Liver (tissue), 9 donors: Measurements from ENCODE around the gene DNAJA3. TPM values are rescaled to one million over a fixed set of nuclear protein-coding genes. Genes with fewer than 3 reads are reported as not detected.
A peak's percentile ranks its signal among the peaks of the same experiment; 100 is the strongest.

Experiments used
- DNase-seq: peaks from one replicate; pipeline ENCODE4 v3.0.0-alpha.2; 2017; ENCODE audit warnings: low spot score
- H3K27ac ChIP-seq, 2 donors: one replicate each; pipeline ENCODE4 v1.7.0; 2013; ENCODE audit warnings: inconsistent platforms in 2 of 2, low read length in 2 of 2, control low read depth in 1 of 2, low read depth in 1 of 2, mild to moderate bottlenecking in 1 of 2
- H3K27me3 ChIP-seq, 4 donors: one replicate each; pipeline versions ENCODE4 v1.6.1 to v1.7.0; 2013; ENCODE audit warnings: low read length in 3 of 4, inconsistent platforms in 1 of 4, mild to moderate bottlenecking in 1 of 4, moderate library complexity in 1 of 4; ENCODE audit not compliant: control insufficient read depth in 4 of 4, insufficient read depth in 4 of 4
- H3K36me3 ChIP-seq, 4 donors: one replicate each; pipeline versions ENCODE4 v1.6.1 to v1.7.0; 2013; ENCODE audit warnings: low read length in 3 of 4, mild to moderate bottlenecking in 3 of 4, low read depth in 1 of 4, moderate library complexity in 1 of 4; ENCODE audit not compliant: control insufficient read depth in 4 of 4, insufficient read depth in 3 of 4
- H3K4me1 ChIP-seq, 4 donors: one replicate each; pipeline versions ENCODE4 v1.6.1 to v1.7.0; 2013; ENCODE audit warnings: low read length in 3 of 4, mild to moderate bottlenecking in 3 of 4, moderate library complexity in 1 of 4; ENCODE audit not compliant: control insufficient read depth in 4 of 4, insufficient read depth in 4 of 4
- H3K4me3 ChIP-seq, 3 donors: one replicate each; pipeline versions ENCODE4 v1.6.1 to v1.7.0; 2013; ENCODE audit warnings: low read length in 3 of 3, control low read depth in 1 of 3, low read depth in 1 of 3, mild to moderate bottlenecking in 1 of 3
- H3K9ac ChIP-seq, 2 donors: one replicate each; pipeline ENCODE4 v1.7.0; 2013; ENCODE audit warnings: low read length in 2 of 2, mild to moderate bottlenecking in 2 of 2, moderate library complexity in 2 of 2, control low read depth in 1 of 2, low read depth in 1 of 2
- H3K9me3 ChIP-seq, 4 donors: one replicate each; pipeline versions ENCODE4 v1.6.1 to v1.7.0; 2013; ENCODE audit warnings: low read length in 3 of 4; ENCODE audit not compliant: control insufficient read depth in 4 of 4
- ATF3 ChIP-seq: IDR thresholded peaks from 2 replicates; pipeline ENCODE4 v1.6.1; 2016; ENCODE audit warnings: antibody characterized with exemption
- CTCF ChIP-seq: fragments of 150-350 bp; IDR thresholded peaks from 2 replicates; pipeline ENCODE4 v1.5.1; 2017; ENCODE audit warnings: improper control_type of control experiment, low read depth, low read length; ENCODE audit not compliant: missing input control
- EGR1 ChIP-seq, 2 donors: IDR thresholded peaks; 2 replicates each; pipeline ENCODE4 v1.6.1; 2016 to 2018; ENCODE audit warnings: antibody characterized with exemption in 2 of 2, low read depth in 2 of 2
- FOXA1 ChIP-seq: IDR thresholded peaks from 2 replicates; pipeline ENCODE4 v1.6.1; 2016; ENCODE audit warnings: antibody characterized with exemption
- FOXA2 ChIP-seq: IDR thresholded peaks from 2 replicates; pipeline ENCODE4 v1.6.1; 2016; ENCODE audit warnings: antibody characterized with exemption
- GABPA ChIP-seq, 2 donors: IDR thresholded peaks in 1 of 2; conservative IDR thresholded peaks in 1 of 2; 2 replicates each; pipeline ENCODE4 v1.6.1; 2016; ENCODE audit warnings: antibody characterized with exemption in 2 of 2, mild to moderate bottlenecking in 1 of 2, moderate library complexity in 1 of 2
- HNF4A ChIP-seq, 2 donors: conservative IDR thresholded peaks; 2 replicates each; pipeline ENCODE4 v1.6.1; 2016; ENCODE audit warnings: antibody characterized with exemption in 2 of 2, mild to moderate bottlenecking in 2 of 2
- HNF4G ChIP-seq: IDR thresholded peaks from 2 replicates; pipeline ENCODE4 v1.6.1; 2016; ENCODE audit warnings: antibody characterized with exemption
- JUND ChIP-seq, 2 donors: IDR thresholded peaks; 2 replicates each; pipeline ENCODE4 v1.6.1; 2016; ENCODE audit warnings: antibody characterized with exemption in 2 of 2
- MAX ChIP-seq: IDR thresholded peaks from 2 replicates; pipeline ENCODE4 v1.6.1; 2016; ENCODE audit warnings: antibody characterized with exemption
- NR2F2 ChIP-seq: IDR thresholded peaks from 2 replicates; pipeline ENCODE4 v1.6.1; 2016; ENCODE audit warnings: antibody characterized with exemption
- RAD21 ChIP-seq, 2 donors: IDR thresholded peaks; 2 replicates each; pipeline ENCODE4 v1.6.1; 2016; ENCODE audit warnings: antibody characterized with exemption in 2 of 2, mild to moderate bottlenecking in 2 of 2
- REST ChIP-seq: IDR thresholded peaks from 2 replicates; pipeline ENCODE4 v1.6.1; 2016; ENCODE audit warnings: antibody characterized with exemption, mild to moderate bottlenecking
- RXRA ChIP-seq, 2 donors: IDR thresholded peaks; 2 replicates each; pipeline ENCODE4 v1.6.1; 2017 to 2018; ENCODE audit warnings: antibody characterized with exemption in 2 of 2, mild to moderate bottlenecking in 1 of 2
- SP1 ChIP-seq: IDR thresholded peaks from 2 replicates; pipeline ENCODE4 v1.6.1; 2018; ENCODE audit warnings: antibody characterized with exemption, mild to moderate bottlenecking
- TAF1 ChIP-seq: conservative IDR thresholded peaks from 2 replicates; pipeline ENCODE4 v1.6.1; 2016; ENCODE audit warnings: antibody characterized with exemption, mild to moderate bottlenecking
- YY1 ChIP-seq: IDR thresholded peaks from 2 replicates; pipeline ENCODE4 v1.6.1; 2016; ENCODE audit warnings: antibody characterized with exemption, mild to moderate bottlenecking
- ZBTB33 ChIP-seq: IDR thresholded peaks from 2 replicates; pipeline ENCODE4 v1.6.1; 2016; ENCODE audit warnings: antibody characterized with exemption
- WGBS: extraction: QIAGEN DNeasy Blood & Tissue Kit; methylation state at CpG from one replicate; pipeline ENCODE4 v1.1.7; 2013; 5-methylcytosine and 5-hydroxymethylcytosine counted together
- polyA plus RNA-seq, 2 donors: library from polyadenylated mRNA; stranded (reverse) in 1 of 2; unstranded in 1 of 2; fragments of 200-250 nt in 1 of 2; fragments of >200 nt in 1 of 2; fragmentation: Nextera tagmentation in 1 of 2; extraction: Ambion mirVana in 1 of 2; gene quantifications; one replicate each; pipeline versions ENCODE4 v1.2.1 to v1.2.3, GENCODE V29; 2013 to 2015
- total RNA-seq, 2 donors: library from RNA; depleted of rRNA; stranded (reverse); fragments of >200 nt; gene quantifications; one replicate each; pipeline ENCODE4 v1.2.3, GENCODE V29; 2014
- donor health status: healthy.
- donor health status: healthy.
- donor health status: healthy.
- donor health status: healthy.
- donor health status: healthy.

The DNAJA3 gene
- total and polyA plus RNA-seq, 4 donors: 39.6 to 86.3 (median 65.6) TPM

GRCh38 chr16:4475880-4476788, 50.5 kb downstream of the DNAJA3 start, which contains the start of gene HMOX2:
Gene HMOX2, plus strand, starts transcription at chr16:4476398. Its CDS starts 29,127 bp downstream, at chr16:4505525.
- Histone ChIP-seq H3K27ac (peak within 1 kb of the TSS; percentile 88 to 89), H3K4me3 (peak within 1 kb of the TSS; percentile 76 to 89 (median 88)), H3K36me3 (no peaks in the 10 kb centered on the region), H3K4me1 (peaks cover 2 to 22% (median 12%) of the 10 kb centered on the region in 4 donors), H3K9ac (peak within 1 kb of the TSS; percentile 30 to 62), H3K27me3 (no peaks in the 10 kb centered on the region), H3K9me3 (no peaks in the 10 kb centered on the region)
- peak; percentile 94 for DNase-seq
- TF ChIP-seq RAD21 (IDR thresholded peaks at IDR 0.05) (peak in 1 of 2 donors; percentile 54), REST (peak; percentile 82), GABPA (IDR thresholded peaks at IDR 0.05 in 1 of 2, conservative IDR thresholded peaks at IDR 0.05 in 1 of 2) (peak in 1 of 2 donors; percentile 20), ZBTB33 (no peak), TAF1 (peak; percentile 66), HNF4G (no peak), RXRA (IDR thresholded peaks at IDR 0.05) (no peak), EGR1 (IDR thresholded peaks at IDR 0.05; ENCODE audit: low read depth in 2 of 2) (peak; percentile 92 to 97), FOXA1 (no peak), YY1 (peak; percentile 10), SP1 (peak; percentile 72), NR2F2 (no peak), HNF4A (conservative IDR thresholded peaks at IDR 0.05) (no peak), FOXA2 (no peak), ATF3 (no peak), MAX (peak; percentile 87), CTCF (peak; percentile 30), JUND (IDR thresholded peaks at IDR 0.05) (no peak)
- WGBS: 9% methylated on average over 70 of the region's 70 CpGs
